Peyer's patch (tissue), 4 donors: ENCODE results near the gene KCNMA1.

Experiments used
- POLR2A ChIP-seq, 2 donors: fragments of 450-650 bp; IDR thresholded peaks; one replicate each; pipeline ENCODE4 v1.5.1; 2017; ENCODE audit warnings: antibody characterized with exemption in 2 of 2, mild to moderate bottlenecking in 2 of 2, moderate library complexity in 2 of 2
- TF ChIP-seq, protein P1 (sequence below), 6 experiments: fragments of 450-650 bp in 4 of 6; fragments of 200-600 bp in 2 of 6; sonication (generic) in 1 of 6; IDR thresholded peaks; one replicate each; pipeline ENCODE4 v1.5.1; 2017 to 2019; ENCODE audit warnings: antibody characterized with exemption in 6 of 6, mild to moderate bottlenecking in 3 of 6, moderate library complexity in 1 of 6

DNA sequence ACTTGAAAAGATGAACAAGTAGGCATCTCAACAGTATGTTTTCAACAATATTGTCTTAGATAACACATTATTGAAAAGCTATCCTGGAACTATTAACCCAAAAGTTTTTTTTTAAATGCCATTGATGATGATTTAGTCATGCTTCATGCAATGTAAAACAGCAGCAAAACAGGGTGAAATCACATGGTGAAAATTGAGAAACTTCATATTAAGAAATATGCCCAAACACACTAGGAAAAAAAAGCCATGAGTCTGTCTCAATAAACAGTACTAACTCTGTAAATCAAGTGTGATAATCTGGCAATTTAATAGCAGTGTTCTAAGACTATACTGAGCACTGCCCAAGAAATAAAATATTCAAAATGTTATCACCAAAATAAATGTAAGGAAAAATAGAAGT lies 613.1 kb downstream of the KCNMA1 start:
- TF ChIP-seq, protein P1, sequence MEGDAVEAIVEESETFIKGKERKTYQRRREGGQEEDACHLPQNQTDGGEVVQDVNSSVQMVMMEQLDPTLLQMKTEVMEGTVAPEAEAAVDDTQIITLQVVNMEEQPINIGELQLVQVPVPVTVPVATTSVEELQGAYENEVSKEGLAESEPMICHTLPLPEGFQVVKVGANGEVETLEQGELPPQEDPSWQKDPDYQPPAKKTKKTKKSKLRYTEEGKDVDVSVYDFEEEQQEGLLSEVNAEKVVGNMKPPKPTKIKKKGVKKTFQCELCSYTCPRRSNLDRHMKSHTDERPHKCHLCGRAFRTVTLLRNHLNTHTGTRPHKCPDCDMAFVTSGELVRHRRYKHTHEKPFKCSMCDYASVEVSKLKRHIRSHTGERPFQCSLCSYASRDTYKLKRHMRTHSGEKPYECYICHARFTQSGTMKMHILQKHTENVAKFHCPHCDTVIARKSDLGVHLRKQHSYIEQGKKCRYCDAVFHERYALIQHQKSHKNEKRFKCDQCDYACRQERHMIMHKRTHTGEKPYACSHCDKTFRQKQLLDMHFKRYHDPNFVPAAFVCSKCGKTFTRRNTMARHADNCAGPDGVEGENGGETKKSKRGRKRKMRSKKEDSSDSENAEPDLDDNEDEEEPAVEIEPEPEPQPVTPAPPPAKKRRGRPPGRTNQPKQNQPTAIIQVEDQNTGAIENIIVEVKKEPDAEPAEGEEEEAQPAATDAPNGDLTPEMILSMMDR (IDR thresholded peaks at IDR 0.05) = no peak
- TF ChIP-seq POLR2A (IDR thresholded peaks at IDR 0.05) = no peak
